Astrocyte (in vitro differentiated cells and primary cell): ENCODE results near the gene CDRT15.

Source experiments
- CTCF ChIP-seq: IDR thresholded peaks from 2 replicates; pipeline ENCODE4 v1.5.1; 2011; ENCODE audit warnings: low read depth, mild to moderate bottlenecking, inconsistent platforms, low read length, moderate library complexity; ENCODE audit not compliant: insufficient read depth
- EZH2 ChIP-seq: IDR thresholded peaks from 2 replicates; pipeline ENCODE4 v1.6.1; 2012; ENCODE audit warnings: mild to moderate bottlenecking, low read length, inconsistent platforms; ENCODE audit not compliant: insufficient read depth

- no peak for TF ChIP-seq CTCF
- TF ChIP-seq EZH2 = no peak
Observed at GRCh38 chr17:14282726-14283125, 46.1 kb upstream of the CDRT15 start.
